DMS114 treated with DMSO at 0.1 percent for 48 hours (cell line): ENCODE measurements around the gene TACC2.

Experiments used
- DNase-seq: peaks from one replicate; lab custom pipeline; 2025; ENCODE audit not compliant: unreplicated experiment; lab: John Stamatoyannopoulos, UW

The TACC2 gene

GRCh38 chr10:122245897-122246296 is 256.9 kb downstream of the TACC2 start:
- DNase-seq, result no peak

- no peak for DNase-seq
These were observed 258.0 kb downstream of the TACC2 start for GRCh38 chr10:122246830-122247520.

DNA sequence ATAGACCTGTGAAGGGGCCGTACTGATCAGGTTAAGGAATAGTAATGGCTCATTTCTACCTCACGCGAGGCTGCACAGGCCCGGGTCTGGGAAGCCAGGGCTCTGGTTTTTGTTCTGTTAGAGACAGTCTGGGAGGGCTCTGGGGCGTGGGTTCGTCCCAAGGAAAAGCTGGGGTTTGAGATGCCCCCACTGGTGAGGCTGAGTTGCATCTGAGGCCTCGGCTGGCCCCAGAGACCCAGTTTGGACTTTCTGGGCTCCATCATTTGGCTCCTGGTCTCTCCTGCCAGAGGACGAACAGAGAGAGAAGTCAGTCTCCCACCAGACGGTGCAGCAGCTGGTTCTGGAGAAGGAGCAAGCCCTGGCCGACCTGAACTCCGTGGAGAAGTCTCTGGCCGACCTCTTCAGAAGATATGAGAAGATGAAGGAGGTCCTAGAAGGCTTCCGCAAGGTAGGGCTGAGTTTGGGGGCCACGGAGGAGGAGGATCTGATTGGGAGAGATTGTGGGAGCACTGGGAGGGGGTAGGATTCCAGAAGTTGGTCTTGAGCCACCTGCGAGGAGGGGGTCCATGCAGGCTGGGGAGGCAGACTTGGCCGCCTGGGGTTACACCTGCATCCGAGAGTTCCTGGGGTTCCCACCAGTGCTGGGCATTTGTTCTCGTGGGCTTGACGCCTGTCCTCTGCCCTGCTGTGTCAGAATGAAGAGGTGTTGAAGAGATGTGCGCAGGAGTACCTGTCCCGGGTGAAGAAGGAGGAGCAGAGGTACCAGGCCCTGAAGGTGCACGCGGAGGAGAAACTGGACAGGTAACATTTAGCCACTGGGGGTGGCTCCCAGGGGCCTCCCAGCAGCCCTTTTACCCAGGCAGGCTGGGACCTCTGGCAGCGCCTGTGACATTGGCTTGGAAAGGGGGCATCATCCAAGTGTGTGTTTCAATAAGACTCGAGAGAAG is 259.7 kb downstream of the TACC2 start:
- no peak for DNase-seq

DNA sequence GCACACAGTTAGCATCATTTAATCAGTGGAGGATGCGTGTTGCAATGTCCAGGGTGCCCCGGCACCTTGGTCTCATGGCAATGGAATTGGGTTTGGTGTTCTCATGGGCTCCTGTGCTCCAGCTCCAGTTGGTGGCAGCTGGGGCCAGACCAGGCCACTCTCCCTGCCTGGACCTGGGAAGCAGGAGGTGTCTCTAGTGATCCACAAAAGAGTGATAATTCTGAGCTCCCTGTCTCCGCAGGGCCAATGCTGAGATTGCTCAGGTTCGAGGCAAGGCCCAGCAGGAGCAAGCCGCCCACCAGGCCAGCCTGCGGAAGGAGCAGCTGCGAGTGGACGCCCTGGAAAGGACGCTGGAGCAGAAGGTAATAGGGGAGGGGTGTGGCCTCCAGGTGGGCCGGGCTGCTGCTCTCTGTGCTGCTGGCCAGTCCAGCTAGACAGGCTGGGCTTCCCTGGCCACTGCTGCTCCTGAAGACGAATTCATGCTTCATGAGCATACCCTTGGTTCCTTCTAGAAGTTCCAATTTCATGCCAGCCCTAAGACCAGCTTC is 260.4 kb downstream of the TACC2 start:
- DNase-seq, result no peak

DNA sequence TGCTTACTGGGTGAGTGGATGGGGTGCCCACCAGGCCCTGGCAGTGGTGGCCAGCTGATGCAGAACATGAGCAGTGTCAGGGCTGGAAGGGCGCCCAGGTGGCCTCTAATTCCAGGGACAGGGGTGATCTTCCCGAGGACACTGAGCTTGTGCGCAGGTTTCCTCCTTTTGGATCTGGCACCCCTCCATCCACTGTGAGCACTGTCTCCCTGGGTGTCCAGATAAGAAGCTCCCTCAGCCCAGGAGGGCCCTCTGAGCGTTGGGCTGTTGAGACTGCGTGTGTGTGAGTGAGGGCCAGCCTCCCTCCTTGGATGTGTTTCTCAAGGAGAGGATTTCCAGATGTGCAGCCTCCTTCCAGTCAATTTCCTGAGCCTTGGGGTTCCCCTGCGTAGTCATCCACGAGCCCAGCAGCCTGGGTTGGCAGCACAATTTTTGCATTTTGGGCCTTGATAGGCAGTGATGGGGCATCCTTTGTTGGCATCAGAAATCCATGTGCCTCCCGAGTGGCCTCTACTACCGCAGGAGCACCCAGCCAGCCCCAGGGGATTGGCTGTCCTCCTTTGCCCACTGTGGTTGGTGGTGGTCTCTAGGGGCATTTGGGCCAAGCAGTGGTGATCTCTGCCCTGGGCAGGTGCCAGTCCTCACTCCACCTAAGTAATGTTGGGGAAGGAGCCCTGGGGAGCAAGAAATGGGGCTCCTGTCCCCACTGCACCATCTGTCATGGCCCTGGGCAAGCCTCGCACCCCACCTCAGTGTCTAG is 261.2 kb downstream of the TACC2 start:
- no peak for DNase-seq

DNA sequence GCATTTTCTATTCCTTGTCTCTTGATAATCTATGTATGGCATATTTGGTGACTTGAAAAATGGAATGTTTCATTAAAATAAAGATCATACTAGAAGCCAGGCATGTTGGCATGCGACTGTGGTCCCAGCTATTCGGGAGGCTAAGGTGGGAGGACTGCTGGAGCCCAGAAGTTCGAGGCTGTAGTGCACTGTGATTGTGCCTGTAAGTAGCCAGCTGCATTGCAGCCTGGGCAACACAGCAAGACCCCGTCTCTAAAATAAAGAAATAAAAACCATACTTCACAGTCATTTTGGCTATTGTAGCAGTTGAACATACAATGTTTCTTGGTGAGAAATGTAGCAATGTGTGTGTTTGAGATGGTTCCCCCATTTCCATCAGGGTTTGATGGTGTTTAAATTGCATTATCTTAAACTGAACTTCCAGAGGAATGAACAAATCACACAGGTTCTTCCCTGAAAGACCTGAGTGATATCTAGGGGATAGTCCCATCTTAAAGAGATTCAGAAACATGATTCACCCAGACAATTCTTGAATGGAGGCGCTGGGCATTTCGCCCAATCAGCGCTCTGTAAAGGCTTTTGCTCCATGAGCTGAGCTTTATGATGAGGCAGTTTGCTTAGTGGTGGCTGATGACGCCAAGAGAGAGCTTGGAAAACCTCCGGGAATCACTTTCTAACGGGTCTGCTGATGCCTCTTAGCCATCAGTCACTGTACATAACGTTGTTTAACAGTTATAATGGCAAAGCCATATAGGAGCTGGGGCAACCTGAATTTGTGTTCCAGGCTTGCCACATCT is 262.7 kb downstream of the TACC2 start:
- no peak for DNase-seq

DNA sequence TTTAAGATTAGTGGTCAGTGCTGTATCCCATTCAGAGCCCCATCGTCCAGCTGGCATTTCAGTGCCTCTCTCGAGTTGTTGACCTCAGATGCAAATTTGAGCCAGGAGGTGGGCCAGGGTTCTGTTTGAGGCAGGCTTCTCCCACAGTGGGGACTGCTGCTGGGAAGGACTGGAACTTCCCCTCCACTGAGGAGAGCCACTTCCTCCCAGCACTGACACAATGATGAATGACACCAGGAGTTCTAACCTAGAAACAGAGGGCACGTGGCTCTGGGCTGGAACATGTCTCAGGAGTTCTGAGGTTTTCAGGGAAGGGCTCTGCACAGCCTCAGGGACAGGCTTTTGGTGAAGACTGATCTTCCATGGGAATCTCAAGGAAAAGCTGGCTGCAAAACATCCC is 263.8 kb downstream of the TACC2 start:
- no peak for DNase-seq

DNA sequence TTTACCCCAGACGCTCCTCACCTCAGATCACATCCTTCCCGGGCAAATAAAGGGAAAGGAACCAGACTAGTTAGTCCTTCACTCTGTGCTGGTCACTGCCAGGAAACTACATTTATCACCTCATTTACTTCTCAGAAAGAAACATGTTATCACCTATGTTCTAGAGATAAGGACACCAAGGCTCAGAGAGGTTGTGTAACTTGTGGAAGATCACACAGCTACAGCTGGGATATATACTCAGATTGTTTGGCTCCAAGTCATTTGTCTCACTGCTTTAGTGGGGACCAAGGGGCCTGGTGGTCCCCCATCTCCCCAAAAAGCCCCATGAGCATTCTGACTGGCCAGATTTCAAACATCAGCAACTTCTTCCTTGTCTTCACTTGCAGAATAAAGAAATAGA is 264.6 kb downstream of the TACC2 start:
- no peak for DNase-seq

GRCh38 chr10:122254831-122255230 is 265.9 kb downstream of the TACC2 start:
- DNase-seq, result no peak

GRCh38 chr10:122255509-122256301 is 266.7 kb downstream of the TACC2 start:
- DNase-seq, result no peak

DNA sequence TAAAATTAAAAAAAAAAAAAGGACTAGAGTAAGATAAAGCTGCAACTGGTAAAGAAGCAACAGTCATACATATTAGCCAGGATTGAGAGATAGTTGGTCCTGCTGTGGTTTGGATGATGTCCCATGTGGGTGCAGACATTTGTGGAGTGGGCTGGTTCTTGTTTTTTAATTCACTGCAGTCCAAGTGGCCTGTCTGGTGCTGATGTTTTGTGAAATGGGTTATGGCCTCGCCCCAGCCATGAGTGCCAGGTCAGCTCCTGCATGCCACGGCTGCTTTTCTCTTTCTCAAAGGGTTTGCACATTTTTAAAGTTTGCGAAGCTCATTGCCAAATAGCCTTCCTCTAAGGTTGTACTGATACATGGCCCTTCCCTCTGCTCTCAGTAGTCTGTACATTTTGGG is 268.1 kb downstream of the TACC2 start:
- DNase-seq, result no peak

DNA sequence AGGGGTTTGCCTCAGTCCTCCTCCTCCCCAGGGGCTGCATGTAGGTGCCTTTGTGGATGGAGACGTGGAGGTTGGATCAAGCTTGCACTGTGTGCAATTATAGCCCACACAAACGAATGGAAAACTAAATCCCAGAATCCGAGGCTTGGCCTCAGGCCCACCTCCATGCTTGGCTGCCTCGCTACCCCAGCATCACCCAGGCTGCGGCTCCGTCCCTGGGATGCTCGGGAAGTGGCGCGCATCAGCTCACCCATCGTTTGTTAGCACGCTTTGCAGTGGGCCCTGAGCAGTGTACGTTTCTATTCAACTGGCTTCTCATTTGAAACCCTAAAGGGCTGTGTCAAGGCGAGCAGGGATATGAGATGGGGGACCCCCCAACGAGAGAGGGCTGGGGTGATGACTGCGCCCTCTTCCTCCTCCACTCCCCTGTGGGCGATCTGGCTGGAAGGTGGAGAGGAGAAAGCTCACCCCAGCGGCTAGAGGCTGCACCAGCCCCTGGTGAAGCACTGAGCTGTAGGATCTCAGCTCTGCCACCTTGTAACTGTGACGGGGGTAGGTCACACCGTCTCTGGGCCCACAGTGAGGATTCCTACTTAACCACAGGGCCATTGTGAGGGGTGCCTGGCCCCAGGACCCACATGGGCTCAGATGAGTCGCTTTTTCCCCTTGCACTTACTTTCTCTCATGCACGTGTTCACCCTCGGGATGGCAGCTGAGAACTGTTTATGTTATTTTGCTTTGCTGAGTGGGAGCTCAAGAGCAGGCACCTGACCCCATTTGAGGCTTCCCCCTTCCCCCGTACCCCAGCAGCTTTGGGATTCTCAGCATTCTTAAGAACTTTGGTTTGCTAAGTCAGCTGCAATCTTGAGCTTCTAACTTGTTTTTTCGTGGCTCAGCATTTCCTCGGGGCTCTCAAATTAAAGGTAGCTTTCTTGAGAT is 269.4 kb downstream of the TACC2 start:
- no peak for DNase-seq

DNA sequence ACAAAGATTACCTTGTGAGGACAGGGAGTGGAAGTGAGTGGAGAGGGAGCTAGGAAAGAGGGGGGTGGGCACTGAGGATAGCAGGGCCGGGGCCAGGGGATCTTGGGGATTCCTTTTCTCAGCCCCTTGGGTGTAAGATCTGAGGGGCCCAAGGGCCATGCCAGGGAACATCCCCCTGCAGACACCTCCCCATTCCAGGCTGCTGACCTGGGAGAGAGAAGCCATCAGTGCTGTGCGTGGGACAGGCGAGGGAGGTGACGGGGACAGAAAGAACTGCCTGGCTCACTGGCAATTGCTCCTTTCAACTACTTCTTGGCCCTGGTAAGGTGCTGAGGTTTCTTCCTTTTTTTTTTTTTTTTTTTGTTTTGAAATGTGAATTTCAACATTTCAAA is 270.1 kb downstream of the TACC2 start:
- DNase-seq, result no peak

- DNase-seq, result no peak
These were observed 272.6 kb downstream of the TACC2 start for GRCh38 chr10:122261584-122261983.

DNA sequence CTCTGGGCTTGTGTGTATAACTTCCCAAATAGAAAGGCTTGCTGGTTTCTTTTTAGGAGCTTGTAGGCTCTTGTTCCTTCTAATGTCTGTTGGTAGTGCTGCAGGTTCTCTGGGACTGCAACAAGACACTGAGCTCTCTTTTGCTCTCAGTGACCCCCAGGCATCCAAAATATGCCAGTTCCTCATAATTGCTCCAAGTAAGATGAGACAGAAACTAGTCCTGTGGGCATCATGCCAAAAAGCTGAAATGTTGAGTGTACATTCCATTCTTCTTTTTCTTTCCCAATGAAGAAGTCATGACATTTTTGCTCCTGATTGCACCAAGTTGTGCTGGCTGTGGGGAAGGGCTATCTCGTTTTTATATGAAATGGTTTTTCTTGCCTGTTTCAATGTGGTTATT is 275.0 kb downstream of the TACC2 start:
- no peak for DNase-seq

GRCh38 chr10:122264436-122264835 is 275.5 kb downstream of the TACC2 start:
- no peak for DNase-seq

- DNase-seq, result no peak
These were observed 276.0 kb downstream of the TACC2 start for GRCh38 chr10:122264931-122265330.

DNA sequence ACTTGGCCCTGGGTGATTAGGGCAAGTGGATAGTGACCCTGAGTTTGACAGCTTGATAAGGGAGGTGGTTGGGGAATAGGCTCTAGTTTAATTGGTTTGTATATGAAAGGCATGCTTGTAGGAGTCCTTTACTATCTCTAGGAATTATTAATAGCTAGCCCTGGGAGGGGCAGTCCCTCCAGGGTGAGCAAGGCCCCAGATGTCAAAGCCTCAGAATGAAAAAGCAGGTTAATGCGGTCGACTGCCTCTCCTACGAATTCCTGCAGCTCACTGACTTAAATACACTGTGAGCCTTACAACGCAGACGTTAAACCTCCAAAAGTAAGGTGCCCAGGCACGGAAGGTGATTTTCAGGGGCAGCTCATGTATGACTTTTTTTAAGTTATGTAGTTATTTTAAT is 276.9 kb downstream of the TACC2 start:
- no peak for DNase-seq
